Ishikawa (cell line): ENCODE results near the gene ZNF70.

Source experiments
- CEBPB ChIP-seq: IDR thresholded peaks from 2 replicates; pipeline ENCODE4 v1.6.1; 2012
- CREB1 ChIP-seq: IDR thresholded peaks from 2 replicates; pipeline ENCODE4 v1.6.1; 2012; ENCODE audit warnings: low read depth
- EGR1 ChIP-seq: IDR thresholded peaks from 2 replicates; pipeline ENCODE4 v1.6.1; 2012
- EP300 ChIP-seq: IDR thresholded peaks from 2 replicates; pipeline ENCODE4 v1.6.1; 2012; ENCODE audit warnings: borderline replicate concordance
- FOXM1 ChIP-seq: IDR thresholded peaks from 2 replicates; pipeline ENCODE4 v1.6.1; 2012; ENCODE audit warnings: low read depth, borderline replicate concordance
- NFIC ChIP-seq: IDR thresholded peaks from 2 replicates; pipeline ENCODE4 v1.6.1; 2012
- RAD21 ChIP-seq: IDR thresholded peaks from 2 replicates; pipeline ENCODE4 v1.6.1; 2012; ENCODE audit warnings: low read depth
- TAF1 ChIP-seq: IDR thresholded peaks from 2 replicates; pipeline ENCODE4 v1.6.1; 2012; ENCODE audit warnings: low read depth, mild to moderate bottlenecking
- TCF12 ChIP-seq: IDR thresholded peaks from 2 replicates; pipeline ENCODE4 v1.6.1; 2012; ENCODE audit warnings: low read depth
- TEAD4 ChIP-seq: IDR thresholded peaks from 2 replicates; pipeline ENCODE4 v1.6.1; 2012
- YY1 ChIP-seq: IDR thresholded peaks from 2 replicates; pipeline ENCODE4 v1.6.1; 2012; ENCODE audit warnings: low read depth
- ZBTB7A ChIP-seq: IDR thresholded peaks from 2 replicates; pipeline ENCODE4 v1.6.1; 2012; ENCODE audit warnings: low read depth
- TF ChIP-seq, protein P1 (sequence below): IDR thresholded peaks from 2 replicates; pipeline ENCODE4 v1.6.1; 2012
- TF ChIP-seq, protein P2 (sequence below): IDR thresholded peaks from 2 replicates; pipeline ENCODE4 v1.6.1; 2012
- TF ChIP-seq, protein P3 (sequence below): IDR thresholded peaks from 2 replicates; pipeline ENCODE4 v1.6.1; 2012; ENCODE audit warnings: low read depth, mild to moderate bottlenecking

The ZNF70 gene

DNA sequence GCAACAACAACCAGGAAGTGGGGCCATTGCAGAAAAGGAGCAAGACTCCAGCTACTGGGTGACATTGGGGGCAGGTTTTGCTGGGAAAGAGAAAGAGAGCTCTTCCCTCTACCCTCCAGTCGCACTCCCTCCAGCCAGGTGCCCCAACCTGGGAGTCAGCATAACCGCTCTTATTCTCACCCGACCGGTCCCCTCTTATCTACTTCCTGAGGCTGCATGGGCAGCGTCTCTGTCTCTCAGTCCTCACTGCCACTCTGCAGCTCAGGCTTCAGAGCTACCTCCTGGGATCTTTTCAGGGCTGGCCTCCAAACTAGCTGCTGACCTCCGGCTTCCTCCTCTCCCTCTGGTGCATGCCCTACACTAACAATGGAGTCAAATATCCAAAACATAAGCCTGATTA lies 5.1 kb downstream of the ZNF70 start:
- TF ChIP-seq TCF12 (no peak), NFIC (no peak), EGR1 (no peak), TEAD4 (no peak), EP300 (no peak), YY1 (no peak)
- TF ChIP-seq, protein P1, sequence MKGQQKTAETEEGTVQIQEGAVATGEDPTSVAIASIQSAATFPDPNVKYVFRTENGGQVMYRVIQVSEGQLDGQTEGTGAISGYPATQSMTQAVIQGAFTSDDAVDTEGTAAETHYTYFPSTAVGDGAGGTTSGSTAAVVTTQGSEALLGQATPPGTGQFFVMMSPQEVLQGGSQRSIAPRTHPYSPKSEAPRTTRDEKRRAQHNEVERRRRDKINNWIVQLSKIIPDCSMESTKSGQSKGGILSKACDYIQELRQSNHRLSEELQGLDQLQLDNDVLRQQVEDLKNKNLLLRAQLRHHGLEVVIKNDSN = no peak
- TF ChIP-seq, protein P2, sequence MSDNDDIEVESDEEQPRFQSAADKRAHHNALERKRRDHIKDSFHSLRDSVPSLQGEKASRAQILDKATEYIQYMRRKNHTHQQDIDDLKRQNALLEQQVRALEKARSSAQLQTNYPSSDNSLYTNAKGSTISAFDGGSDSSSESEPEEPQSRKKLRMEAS = no peak

DNA sequence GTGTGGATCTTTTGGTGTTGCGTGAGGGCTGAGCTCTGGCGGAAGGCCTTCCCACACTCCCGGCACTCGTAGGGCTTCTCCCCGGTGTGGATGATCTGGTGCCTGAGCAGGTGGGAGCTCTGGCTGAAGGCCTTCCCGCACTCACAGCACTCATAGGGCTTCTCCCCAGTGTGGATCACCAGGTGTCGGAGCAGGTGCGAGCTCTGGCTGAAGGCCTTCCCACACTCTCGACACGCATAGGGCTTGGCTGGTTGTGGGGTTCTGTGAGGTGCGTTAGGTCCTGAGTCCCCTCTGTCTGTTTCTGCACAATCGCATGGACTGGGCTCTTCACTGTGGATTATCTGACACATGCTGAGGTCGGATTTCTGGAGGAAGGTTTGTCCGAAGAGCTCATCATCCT lies 6.4 kb downstream of the ZNF70 start:
- no peak for TF ChIP-seq TAF1
- TF ChIP-seq, protein P3, sequence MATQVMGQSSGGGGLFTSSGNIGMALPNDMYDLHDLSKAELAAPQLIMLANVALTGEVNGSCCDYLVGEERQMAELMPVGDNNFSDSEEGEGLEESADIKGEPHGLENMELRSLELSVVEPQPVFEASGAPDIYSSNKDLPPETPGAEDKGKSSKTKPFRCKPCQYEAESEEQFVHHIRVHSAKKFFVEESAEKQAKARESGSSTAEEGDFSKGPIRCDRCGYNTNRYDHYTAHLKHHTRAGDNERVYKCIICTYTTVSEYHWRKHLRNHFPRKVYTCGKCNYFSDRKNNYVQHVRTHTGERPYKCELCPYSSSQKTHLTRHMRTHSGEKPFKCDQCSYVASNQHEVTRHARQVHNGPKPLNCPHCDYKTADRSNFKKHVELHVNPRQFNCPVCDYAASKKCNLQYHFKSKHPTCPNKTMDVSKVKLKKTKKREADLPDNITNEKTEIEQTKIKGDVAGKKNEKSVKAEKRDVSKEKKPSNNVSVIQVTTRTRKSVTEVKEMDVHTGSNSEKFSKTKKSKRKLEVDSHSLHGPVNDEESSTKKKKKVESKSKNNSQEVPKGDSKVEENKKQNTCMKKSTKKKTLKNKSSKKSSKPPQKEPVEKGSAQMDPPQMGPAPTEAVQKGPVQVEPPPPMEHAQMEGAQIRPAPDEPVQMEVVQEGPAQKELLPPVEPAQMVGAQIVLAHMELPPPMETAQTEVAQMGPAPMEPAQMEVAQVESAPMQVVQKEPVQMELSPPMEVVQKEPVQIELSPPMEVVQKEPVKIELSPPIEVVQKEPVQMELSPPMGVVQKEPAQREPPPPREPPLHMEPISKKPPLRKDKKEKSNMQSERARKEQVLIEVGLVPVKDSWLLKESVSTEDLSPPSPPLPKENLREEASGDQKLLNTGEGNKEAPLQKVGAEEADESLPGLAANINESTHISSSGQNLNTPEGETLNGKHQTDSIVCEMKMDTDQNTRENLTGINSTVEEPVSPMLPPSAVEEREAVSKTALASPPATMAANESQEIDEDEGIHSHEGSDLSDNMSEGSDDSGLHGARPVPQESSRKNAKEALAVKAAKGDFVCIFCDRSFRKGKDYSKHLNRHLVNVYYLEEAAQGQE = no peak
- TF ChIP-seq EGR1 = no peak
- TF ChIP-seq ZBTB7A = no peak
- no peak for TF ChIP-seq EP300
- TF ChIP-seq, protein P2 = no peak
- TF ChIP-seq TCF12 = no peak
- no peak for TF ChIP-seq YY1
- TF ChIP-seq CREB1 = no peak
- TF ChIP-seq RAD21 = no peak
- TF ChIP-seq FOXM1 = no peak
- no peak for TF ChIP-seq CEBPB
- TF ChIP-seq, protein P1 = no peak
- no peak for TF ChIP-seq NFIC
- no peak for TF ChIP-seq TEAD4

DNA sequence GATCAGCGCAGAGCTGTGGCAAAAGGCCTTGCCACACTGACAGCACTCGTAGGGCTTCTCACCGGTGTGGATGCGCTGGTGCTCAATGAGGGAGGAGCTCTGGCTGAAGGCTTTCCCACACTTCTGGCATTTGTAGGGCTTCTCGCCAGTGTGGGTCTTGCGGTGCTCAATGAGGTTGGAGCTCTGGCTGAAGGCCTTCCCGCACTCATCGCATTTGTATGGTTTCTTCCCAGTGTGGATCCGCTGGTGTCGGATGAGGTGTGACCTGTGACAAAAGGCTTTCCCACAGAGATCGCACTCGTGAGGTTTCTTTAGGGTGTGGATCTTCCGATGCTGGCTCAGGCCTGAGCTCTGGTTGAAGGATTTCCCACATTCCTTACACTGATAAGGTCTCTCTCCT lies 6.9 kb downstream of the ZNF70 start:
- no peak for TF ChIP-seq TCF12

DNA sequence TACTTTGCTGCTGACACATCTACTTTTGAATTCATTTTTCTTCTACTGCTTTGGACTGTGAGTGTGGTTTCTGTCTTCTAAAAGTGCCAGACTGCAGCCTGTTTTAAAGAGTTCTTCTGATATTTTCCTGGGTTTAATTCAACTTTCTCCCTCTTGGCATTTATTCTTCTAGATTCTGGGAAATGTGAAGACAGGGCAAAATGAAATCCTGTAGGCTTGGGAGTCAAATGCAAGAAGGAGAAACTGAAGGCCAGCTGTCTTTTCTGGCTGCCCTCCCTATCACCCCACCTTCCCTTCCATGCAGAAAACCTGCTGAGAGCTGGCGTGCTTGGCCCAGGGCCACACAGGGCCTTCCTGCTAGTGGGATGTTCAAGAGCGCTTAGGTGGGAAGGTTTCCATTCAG lies 7.6 kb downstream of the ZNF70 start:
- no peak for TF ChIP-seq YY1
- TF ChIP-seq NFIC = no peak
- TF ChIP-seq ZBTB7A = no peak
- TF ChIP-seq EGR1 = no peak
- TF ChIP-seq EP300 = no peak
- no peak for TF ChIP-seq CEBPB

DNA sequence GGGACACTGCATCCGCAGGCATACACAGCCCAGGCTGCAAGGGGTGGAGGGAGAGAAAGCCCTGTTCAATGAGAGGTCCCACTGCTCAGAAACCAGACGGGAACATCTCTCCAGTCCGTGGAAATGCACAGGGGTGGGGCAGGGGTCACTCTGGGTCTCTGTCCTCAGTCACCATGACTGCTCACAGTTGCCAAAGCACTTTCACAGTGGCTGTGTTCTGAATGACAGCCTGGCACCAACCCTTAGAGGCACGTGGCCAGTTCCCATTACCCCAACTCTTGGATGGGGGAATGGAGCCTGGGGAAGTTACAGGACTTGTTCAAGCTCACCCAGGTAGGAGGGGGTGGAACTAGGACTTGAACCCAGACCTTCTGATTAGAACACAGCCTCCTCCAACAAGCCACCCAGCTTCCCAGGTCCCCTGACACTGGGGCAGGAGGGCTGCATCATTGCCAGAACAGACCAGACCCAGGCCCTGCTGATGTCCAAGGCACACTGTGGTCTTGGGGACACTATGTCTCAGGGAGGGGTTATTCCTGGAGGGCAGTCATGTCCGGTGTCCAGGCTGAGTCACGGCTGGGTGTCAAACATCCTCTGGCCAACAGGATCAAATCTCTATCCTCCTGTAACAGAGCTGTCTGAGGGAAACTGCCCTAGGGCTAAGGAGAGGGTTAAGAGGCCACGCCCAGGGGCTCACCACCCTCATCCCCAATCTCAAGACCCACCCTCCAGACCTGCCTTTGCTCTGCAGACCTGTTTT lies 8.2 kb downstream of the ZNF70 start:
- TF ChIP-seq EGR1 (no peak), TCF12 (no peak), TAF1 (no peak), EP300 (no peak), YY1 (no peak), CREB1 (no peak)
- TF ChIP-seq, protein P1 = no peak
- TF ChIP-seq, protein P3 = no peak
- TF ChIP-seq, protein P2 = no peak

DNA sequence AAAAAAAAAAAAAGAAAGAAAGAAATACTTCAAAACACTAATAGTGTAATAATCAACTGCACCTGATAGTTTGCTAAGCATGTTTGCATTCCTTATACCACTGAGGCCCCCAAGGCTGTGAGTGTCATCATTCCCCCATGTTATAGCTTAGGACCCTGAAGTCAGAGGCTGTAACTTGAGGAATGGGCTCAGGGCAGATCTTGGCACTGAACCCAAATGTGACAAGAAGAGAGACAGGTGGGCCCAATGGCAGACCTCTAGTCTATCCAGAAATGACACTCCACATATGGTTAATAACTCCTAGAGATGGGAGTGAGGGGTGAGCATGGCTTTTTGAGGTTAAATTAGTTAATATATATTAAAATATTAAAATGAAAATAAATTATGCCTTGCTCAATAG lies 13.2 kb downstream of the ZNF70 start:
- TF ChIP-seq, protein P2 = no peak
- no peak for TF ChIP-seq TEAD4
- no peak for TF ChIP-seq YY1
- TF ChIP-seq EP300 = no peak
- TF ChIP-seq RAD21 = no peak
- TF ChIP-seq ZBTB7A = no peak
- TF ChIP-seq CEBPB = no peak
- TF ChIP-seq, protein P1 = no peak
